GM21786 (cell line): Measurements from ENCODE around the gene KCTD5.
"Not testable (repeated sequence)": the region's sequence is repeated elsewhere in the genome, so short reads cannot be mapped to it uniquely, and the experiment has no call there.

ENCODE experiments used
- ATAC-seq: cut with Tn5 transposase; IDR thresholded peaks from one replicate; pipeline ENCODE4 v1.9.1; 2021; ENCODE audit not compliant: unreplicated experiment

Gene KCTD5, protein sequence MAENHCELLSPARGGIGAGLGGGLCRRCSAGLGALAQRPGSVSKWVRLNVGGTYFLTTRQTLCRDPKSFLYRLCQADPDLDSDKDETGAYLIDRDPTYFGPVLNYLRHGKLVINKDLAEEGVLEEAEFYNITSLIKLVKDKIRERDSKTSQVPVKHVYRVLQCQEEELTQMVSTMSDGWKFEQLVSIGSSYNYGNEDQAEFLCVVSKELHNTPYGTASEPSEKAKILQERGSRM

DNA sequence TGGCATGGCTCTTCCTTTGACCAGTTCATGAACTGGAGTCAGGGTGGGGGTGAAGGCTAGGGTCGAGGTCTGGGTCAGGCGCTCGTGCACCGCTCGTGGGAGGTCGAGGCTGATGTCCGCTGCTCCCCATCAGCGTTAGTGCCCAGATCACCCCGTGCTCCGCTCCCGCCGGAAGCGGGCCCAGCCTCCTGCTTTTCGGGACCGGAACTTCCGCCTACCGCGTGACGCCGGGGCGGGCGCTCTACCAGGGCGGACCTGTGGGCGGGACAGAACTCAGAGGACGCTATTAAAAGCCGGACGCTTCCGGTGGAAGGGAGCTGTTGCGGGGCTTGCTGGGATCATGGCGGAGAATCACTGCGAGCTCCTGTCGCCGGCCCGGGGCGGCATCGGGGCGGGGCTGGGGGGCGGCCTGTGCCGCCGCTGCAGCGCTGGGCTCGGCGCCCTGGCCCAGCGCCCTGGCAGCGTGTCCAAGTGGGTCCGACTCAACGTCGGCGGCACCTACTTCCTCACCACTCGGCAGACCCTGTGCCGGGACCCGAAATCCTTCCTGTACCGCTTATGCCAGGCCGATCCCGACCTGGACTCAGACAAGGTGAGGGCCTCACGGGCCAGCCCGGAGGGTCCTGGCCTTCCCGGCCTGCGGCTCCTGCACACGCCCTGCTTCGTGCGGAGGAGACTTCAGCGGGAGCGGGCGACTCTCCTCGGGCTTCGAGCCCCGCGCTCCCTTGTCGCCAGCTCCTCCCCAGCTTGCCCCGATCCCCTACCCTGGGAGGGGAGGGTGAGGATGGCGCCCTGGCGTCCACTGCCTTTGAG is at the start of gene KCTD5:
KCTD5 (plus strand) TSS at position 315 of the 813 bp plus-strand sequence; CDS start at position 341, 26 bp downstream.
- ATAC-seq: peak; percentile 57

DNA sequence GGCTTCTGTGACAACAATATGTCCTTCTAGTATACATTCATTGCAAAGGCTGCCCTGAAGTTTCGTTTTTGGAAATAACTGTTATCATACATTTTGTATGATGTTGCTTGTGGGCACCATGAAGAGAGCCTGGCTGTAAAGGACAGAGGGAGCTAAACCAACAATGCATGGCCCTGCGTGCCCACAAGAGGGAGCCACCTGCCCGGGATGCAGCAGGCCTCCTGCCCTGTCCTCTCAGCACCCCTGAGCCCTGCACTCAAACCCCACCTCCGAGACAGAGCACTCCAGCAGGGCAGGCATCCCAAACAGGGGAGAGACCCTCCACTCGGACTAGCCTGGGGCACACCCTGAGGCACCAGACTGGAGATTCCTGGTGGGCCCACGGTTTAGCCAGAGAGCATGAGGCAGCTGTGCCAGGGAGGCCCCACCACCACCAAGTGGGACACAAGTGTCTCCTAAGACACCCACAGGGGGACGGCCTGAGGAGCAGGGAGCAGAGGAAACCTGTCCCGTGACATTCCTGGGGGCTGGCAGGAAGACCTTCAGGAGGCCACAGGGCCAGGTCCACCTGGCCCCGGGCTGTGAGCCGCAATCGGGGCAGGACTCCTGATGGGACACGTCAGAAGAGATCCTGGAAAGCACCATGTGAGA is 43.1 kb upstream of the KCTD5 start:
- ATAC-seq: not testable (repeated sequence)

DNA sequence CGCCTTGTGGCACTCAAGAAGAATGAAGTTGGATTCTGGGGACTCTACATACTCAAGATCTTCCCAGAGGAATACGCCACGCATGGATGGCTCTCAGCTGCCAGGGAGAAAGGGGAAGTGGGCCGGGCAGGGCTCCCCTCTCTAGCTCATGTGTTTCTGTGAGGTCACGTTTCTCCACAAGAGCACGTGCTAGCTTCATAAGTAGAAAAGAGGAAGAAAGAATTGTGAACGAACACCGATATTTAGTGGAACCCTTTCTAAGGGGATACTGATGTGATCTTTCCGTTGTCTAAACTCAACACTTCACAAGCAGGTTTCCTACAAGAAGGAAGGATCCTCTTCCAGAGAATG is 42.6 kb upstream of the KCTD5 start:
- ATAC-seq: not testable (repeated sequence)

DNA sequence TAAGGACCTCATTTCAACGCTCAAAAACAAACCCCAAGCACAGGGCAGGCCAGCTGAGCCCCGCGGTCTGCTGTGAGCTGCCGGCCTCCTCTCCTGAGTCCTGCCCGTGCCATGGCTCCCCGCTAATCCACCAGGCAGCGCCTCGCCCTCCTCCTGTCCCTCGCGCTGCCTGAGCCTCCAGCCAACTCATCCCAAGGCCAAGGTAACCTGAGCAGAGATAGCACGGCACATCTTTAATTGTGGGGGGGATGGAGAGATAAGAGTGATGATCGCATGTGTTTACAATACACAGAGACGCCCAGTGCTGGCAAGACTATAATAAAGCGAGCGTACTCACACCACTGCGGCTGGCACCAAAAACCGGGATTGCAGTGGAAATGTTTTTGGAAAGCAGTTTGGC is 39.8 kb upstream of the KCTD5 start:
- ATAC-seq: not testable (repeated sequence)

DNA sequence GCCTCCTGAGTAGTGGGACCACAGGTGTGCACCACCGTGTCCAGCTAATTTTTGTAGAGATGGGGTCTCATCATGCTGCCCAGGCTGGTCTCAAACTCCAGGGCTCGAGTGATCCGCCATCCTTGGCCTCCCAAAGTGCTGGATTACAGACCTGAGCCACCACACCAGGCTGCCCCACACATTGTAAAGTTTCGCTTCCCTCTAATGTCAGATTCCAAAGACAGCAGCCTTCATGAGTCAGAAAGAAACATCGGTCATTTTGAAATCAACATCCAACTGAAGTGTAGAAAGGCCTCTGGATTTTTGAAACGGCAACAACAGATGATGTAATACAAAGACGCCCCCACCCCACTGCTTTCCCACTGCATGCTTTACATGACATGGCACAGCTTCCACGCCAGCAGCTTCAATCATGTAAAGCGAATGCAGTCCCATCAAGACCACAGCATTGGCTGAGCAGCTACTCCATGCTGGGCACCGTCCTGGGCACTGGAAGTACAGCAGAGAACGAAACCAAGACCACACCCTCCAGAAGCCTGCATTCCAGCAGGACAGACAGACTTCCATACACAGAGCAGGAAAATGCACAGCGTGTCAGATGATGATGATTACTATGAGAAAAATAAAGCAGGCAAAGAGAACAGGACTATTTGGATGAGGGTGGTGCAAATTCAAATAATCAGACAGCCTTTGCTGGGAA is 37.4 kb upstream of the KCTD5 start:
- not testable (repeated sequence) for ATAC-seq

DNA sequence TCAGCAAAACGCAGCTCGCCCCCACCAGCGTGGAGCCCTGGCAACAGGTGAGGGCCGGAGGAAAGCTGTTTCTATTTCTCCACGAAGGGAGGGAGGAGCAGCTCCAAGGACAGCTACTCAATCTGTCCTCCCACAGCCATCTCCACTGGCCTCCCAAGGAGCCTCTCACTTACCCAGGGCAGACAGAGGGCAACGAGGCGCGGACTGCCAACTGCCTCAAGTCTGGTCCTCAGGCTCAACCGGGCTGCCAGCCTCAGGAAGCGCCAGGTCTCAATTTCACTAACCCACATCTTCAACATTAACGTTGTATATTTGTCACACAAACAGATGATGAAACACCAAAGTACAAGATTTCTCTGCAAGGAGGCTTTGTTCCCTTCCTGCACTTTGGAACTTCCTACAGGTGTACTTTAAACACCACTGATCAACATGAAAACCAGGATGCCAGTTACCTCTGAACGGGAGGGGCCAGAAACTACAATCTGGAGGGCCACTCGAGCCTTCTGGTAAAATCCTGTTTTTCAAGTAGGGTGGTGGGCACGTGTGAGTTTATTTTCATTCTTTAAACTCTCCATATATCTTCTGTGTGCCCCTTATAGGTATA is 31.0 kb upstream of the KCTD5 start:
- not testable (repeated sequence) for ATAC-seq

DNA sequence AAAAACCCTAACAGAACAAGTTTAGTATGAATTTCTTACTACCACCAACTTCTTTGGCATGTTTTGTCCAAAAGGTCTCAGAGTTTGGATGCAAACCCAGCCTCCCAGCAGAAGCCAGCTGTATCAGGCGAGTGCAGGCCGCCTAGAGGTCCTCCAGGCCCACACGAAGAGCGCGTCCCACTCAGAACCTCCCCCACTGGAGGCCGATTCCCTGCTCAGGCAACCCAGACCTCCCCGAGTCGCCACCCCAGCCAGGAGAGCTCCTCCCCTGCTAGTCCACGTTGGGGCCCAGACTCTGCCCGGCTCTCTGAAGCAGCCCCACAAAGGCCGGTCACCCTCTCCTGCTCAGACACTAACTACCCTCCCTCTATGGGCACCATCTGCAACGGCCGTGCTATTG is 28.4 kb upstream of the KCTD5 start:
- ATAC-seq: not testable (repeated sequence)

DNA sequence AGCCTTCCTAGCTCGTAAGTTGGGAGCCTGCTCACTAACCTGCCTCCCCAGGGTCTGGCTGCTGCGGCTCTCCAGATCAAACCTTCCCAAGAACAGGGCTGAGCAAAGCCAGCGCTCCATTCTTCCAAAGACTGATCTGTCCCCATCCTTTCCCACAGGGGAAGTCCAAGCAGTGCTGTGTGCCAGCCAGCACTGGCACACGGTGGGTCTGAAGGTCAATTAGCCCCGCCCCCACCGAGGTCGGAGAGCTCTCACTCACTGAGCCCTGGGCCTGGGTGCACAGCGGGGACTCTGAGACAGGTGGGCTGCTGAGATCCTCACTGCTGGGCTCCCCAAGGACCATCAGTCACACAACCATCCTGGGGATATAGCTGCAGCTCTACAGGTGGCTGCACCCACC is 27.4 kb upstream of the KCTD5 start:
- ATAC-seq: not testable (repeated sequence)

DNA sequence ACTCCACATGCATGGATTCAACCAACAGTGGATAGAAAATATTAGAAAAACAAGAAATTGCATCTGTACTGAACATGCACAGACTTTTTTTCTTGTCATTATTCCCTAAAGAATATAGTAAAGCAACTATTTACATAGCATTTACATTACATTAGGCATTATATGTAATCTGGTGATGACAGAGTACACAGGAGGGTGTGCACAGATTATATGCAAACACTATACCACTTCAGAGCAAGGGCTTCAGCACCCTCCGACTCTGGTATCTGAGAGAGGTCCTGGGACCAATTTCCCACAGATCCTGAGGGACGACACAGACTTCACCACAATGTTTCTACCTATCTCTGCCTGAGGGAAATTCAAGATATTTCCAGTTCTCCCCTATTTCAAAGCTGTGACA is 25.3 kb upstream of the KCTD5 start:
- ATAC-seq: no peak

DNA sequence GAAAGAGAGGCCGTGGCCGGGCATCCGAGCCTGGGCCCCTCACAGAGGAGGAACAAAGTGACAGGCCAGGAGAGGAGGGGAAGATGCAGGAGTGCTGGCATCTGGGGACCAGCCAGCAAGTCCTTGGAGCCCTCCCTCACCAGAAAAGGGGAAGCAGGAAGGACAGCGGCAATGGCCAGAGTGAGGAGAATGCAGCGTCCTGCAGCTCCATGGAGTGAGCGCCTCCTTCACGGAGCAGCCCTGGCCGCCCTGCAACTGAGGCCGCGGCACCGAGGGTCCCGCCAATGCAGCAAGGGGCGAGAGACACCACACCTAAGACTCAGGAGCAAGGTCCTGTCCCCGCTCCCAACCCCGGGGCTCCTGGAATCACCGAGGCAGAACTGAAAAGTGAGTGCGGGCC is 24.5 kb upstream of the KCTD5 start:
- not testable (repeated sequence) for ATAC-seq

DNA sequence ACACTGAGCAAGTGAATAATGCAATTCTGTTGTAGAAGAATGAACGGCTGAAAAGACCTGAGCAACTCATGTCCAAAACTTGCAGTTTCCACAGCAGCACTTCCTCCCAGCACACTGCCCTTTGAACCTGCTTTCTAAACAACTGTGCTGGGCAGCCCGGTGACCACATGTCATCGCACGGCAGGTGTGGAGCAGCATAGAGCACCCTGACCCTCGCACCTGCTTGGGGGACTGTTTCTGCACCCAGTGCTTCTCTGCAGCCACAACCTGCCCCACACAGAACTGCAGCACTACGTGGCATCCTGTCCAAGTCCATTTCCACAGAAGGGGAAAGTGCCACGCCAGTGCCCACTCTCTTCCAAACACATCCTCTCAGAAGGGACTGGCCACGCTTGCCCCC is 22.8 kb upstream of the KCTD5 start:
- ATAC-seq: not testable (repeated sequence)

DNA sequence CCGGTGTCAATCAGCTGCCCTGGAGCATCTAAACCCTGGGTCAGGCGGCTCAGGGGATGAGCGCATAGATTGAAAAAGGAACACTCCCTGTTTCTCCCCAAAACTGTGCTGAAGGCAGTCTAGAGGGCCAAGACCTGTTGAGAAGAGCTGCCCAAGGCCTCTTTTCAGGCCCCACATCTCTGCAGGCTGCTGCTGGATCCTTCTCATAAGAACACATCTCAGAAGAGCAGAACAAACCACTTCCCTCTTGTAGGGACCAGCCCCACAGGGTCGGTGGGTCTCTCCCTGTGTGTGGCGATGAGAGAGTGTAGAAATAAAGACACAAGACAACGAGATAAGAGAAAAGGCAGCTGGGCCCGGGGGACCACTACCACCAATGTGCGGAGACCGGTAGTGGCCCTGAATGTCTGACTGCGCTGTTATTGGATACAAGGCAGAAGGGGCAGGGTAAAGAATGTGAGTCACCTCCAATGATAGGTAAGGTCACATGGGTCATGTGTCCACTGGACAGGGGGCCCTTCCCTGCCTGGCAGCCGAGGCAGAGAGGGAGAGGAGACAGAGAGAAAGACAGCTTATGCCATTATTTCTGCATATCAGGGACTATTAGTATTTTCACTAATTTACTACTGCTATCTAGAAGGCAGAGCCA is 22.2 kb upstream of the KCTD5 start:
- ATAC-seq: not testable (repeated sequence)

DNA sequence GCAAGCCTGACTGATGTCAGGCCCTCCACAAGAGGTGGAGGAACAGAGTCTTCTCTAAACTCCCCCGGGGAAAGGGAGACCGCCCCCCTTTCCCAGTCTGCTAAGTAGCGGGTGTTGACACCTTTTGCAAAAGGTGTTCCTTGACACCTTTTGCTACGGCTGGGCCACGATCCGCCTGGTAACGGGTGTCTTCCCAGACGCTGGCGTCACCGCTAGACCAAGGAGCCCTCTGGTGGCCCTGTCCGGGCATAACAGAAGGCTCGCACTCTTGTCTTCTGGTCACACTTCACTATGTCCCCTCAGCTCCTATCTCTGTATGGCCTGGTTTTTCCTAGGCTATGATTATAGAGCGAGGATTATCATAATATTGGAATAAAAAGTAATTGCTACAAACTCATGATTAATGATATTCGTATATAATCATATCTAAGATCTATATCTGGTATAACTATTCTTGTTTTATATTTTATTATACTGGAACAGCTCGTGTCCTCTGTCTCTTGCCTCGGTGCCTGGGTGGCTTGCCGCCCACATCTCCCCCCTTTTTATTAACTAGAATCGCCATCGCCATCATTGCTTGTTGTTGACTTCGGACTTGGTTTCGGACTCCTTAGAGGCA is 21.5 kb upstream of the KCTD5 start:
- not testable (repeated sequence) for ATAC-seq

DNA sequence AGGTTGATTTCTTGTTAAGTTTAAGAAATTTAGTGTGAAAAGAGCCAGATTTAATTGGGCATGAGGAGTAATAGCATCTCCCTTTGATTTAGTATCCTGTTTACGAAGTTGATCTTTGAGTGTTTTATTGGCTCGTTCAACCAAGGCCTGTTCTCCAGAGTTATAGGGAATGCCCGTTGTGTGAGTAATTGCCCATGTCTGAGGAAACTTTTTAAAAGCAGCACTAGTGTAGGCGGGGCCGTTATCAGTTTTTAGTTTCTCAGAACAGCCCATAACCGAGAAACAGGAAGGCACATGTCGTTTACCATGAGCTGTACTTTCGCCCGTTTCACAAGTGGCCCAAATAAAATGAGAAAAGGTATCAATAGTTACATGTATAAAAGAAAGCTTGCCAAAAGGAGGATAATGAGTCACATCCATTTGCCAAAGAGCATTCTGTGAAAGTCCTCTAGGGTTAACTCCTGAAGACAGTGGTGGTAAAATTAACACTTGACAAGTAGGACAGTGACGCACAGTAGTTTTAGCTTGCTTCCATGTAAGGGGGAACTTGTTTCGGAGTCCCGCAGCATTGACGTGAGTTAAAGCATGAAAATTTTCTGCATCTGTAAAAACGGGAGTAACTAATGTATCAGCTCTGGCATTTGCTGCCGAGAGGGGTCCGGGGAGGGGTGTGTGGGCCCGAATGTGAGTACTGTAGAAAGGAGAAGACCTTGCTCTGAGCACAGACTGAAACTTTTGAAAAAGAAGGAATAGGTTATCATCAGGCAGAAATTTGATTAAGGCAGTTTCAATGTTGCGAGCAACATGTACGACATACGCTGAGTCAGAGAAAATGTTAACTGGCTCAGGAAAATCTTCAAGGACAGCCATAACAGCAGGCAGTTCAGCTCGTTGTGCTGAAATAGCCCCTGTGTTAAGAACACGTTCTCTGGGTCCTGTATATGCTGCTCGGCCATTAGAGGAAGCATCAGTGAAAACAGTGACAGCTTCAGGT is 18.5 kb upstream of the KCTD5 start:
- no peak for ATAC-seq

DNA sequence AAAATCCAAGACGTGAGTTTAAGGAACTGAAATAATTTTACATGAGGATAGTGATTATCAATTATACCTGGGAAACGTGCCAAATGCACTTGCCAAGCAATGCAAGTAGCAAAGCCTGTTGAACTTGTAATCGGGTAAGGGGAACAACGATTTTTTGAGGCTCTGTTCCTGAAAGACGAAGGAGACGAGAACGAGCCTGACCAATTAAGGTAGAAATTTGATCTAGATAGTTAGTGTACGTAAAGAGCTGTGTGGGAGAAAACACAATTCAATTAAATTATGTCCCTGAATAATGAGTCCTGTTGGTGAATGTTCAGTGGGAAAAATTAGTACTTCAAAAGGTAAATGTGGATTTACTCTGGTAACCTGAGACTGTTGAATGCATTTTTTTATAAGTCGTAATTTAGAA is 17.7 kb upstream of the KCTD5 start:
- no peak for ATAC-seq

DNA sequence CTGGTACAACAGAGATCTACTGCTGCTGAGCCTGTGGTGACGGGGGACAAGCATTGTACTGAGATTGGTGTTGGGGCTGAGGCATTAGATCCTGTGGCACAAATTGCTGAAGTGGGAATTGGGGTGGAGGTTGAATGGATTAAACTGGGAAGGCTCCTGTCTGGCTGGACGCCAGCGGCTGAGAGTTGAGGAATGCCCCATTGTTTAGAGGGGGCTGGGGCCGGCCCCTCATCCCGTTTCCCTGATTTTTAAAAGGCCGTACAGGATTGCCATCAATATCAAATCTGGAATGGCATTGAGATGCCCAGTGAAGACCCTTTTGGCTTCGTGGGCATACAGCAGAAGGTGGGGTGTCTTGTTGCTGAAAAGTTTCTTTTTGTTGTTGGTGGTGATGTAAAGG is 15.7 kb upstream of the KCTD5 start:
- not testable (repeated sequence) for ATAC-seq

DNA sequence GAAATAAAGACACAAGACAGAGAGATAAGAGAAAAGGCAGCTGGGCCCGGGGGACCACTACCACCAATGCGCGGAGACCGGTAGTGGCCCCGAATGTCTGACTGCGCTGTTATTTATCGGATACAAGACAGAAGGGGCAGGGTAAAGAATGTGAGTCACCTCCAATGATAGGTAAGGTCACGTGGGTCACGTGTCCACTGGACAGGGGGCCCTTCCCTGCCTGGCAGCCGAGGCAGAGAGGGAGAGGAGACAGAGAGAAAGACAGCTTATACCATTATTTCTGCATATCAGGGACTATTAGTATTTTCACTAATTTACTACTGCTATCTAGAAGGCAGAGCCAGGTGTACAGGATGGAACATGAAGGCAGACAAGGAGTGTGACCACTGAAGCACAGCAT is 12.7 kb upstream of the KCTD5 start:
- not testable (repeated sequence) for ATAC-seq

DNA sequence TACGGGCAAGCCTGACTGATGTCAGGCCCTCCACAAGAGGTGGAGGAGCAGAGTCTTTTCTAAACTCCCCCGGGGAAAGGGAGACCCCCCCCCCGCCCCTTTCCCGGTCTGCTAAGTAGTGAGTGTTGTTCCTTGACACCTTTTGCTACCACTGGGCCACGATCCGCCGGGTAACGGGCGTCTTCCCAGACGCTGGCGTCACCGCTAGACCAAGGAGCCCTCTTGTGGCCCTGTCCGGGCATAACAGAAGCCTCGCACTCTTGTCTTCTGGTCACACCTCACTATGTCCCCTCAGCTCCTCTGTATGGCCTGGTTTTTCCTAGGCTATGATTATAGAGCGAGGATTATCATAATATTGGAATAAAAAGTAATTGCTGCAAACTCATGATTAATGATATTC is 12.3 kb upstream of the KCTD5 start:
- ATAC-seq: not testable (repeated sequence)

DNA sequence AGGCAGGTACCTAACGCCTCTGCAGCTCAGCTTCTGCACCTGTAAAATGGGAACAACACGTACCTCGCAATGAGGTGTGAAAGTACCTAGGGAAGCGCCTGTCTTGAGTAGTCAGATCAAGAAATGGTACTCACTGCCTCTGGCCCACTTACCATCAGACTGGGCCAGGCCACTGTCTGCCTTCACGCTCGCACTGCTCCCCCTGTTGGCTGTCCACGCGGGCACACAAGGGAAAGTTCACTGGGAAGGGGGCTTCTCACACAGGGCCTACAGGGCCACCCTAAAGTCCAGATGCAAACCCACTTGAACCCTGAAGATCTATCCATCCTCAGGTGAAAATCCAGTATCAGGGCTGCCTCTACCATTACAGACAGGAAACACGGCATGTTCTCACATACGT is 11.1 kb upstream of the KCTD5 start:
- ATAC-seq: not testable (repeated sequence)
